HG03025 (cell line): Measurements from ENCODE around the gene SLC25A27.

Source experiments
- ATAC-seq: cut with Tn5 transposase; IDR thresholded peaks from one replicate; pipeline ENCODE4 v1.9.1; 2021; ENCODE audit warnings: mild to moderate bottlenecking, moderate library complexity; ENCODE audit not compliant: unreplicated experiment, low FRiP score

SLC25A27 gene

DNA sequence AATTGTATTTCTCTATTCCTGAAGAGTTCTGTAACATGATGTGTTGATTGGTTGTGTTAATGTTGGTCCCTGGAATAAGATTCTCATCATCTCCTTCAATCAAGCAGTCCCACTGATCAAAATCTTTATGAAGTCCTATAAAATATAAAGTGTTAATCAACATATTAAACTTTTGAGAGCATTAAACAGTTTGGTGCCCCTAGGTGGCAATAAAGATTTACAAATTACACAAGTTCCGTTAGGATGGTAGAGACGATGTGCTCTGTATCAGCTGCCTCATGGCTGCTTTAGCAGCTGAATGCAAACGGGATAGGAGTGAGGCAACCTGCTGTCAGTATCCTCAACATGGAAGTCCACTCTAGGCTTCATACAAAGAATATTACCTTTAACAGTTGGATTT lies 51.8 kb downstream of the SLC25A27 start:
- ATAC-seq = no peak

DNA sequence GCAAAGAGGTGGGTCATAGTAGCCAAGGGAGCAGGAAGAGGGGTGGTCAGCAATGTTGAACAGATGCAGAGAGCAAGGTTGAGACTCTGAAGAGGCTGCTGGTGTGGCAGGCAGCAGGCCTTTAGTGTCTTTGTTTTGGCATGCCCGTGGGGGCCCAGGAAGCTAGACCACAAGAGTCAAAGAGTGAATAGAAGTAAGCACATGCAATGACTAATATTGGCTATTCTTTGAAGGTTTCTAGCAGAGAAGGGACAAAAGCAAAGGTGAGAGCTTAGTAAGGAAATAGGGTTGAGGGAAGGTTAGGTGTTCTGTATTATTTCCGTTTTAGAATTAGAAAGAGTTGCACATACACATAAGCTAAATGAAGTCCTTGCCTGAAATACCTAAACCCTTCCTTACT lies 53.7 kb downstream of the SLC25A27 start:
- no peak for ATAC-seq

DNA sequence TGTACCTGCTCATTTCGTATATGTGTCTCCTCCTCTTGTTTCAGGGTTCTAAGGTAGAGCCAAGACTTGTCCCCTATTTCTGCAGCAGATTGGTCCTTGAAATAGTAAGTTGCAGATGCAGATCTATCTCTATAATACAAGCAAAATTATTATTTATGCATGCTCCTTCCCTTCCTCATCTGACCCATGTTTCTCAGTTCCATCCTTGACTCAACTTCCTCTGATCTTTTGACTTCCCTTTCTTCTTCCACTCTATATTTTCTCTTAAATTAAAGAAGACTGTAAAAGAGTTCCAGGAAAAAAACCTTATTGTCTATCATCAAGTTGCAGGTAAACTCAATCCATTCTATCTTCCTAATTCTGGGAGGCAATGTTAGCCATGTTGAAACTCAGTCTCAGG lies 58.7 kb downstream of the SLC25A27 start:
- no peak for ATAC-seq

DNA sequence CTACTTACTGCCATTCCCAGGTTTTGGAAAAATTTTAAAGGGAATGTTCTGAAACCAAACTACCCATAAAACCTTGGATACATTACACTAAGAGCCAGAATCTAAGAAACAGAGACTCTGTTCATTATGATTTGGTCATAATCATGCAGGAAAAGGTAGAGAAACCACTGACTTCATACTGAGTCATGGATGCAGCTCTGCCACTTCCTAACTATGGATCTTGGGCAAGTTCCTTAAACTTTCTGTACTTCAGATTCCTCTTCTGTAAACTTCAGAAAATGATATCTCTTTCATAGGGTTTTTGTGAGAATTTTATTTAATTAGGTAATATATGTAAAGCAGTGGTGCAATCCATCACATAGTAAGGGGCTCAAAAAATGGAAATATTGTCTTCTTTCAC lies 62.4 kb downstream of the SLC25A27 start:
- ATAC-seq = no peak

DNA sequence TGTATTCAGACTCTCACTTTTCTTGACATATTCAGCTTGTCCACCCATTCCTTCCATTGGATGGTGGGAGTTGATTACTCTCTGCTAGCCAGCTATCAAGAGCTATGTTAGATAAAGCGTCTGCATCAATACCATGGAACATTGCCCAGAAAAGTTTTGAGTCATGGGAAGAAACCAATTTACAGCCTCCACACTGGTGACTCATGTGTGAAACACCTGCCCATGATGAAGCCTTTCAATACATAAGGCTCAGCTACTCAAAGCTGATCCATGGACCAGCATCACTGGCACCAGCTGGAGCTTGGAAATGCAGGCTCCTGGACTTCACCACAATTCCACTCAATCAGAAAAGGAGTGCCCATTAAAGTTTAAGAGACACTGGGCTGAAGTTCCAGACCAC lies 66.3 kb downstream of the SLC25A27 start:
- ATAC-seq = no peak

DNA sequence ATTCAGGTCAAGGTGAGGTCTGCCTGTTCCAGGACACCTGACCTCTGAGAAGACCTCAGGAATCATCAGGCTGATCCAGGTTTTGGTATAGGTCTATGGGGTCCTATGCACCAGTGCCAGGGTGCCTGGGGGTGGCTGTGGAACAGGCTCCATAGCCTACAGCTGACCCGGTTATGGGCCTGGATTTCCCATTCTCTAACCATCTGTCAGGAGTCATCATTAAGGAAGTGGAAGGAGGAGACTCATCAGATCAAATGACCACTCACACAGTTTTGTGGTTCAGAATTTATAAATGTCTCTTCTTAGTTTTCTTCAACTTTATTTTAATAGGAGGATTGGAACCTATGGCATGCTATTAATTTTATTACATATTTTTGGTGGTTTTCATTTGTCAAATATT lies 67.6 kb downstream of the SLC25A27 start:
- ATAC-seq = no peak
